Loucy (cell line): ENCODE results near the gene TEX2.

Source experiments
- EZH2phosphoT487 ChIP-seq: fragments of 200-600 bp; IDR thresholded peaks from 2 replicates; pipeline ENCODE4 v1.6.1; 2018; ENCODE audit warnings: antibody characterized with exemption, mild to moderate bottlenecking, moderate library complexity, borderline replicate concordance
- TF ChIP-seq, protein P1 (sequence below): fragments of 200-600 bp; sonication (generic); conservative IDR thresholded peaks from 2 replicates; pipeline ENCODE4 v1.5.1; 2014; ENCODE audit warnings: mild to moderate bottlenecking, antibody characterized with exemption, low read length

DNA sequence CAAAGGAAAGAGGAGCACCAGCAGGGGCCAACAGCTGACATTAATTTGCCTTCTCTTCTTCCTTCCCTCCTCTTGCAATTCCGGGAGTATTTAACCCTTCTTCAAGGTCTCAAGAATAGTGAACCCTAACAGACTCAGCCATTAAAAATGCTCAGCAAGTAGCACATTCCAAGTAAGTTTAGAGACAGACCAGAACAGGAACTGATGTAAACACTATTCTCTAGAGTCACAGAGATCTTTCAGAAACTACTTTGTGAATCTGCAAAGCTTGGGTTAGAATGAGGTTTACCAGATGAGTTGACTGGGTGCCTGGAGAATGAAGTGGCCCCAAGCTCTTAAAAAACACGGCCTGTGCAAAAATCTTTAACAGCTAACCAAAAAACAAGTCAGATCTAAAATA lies 50.9 kb downstream of the TEX2 start:
- TF ChIP-seq, protein P1, sequence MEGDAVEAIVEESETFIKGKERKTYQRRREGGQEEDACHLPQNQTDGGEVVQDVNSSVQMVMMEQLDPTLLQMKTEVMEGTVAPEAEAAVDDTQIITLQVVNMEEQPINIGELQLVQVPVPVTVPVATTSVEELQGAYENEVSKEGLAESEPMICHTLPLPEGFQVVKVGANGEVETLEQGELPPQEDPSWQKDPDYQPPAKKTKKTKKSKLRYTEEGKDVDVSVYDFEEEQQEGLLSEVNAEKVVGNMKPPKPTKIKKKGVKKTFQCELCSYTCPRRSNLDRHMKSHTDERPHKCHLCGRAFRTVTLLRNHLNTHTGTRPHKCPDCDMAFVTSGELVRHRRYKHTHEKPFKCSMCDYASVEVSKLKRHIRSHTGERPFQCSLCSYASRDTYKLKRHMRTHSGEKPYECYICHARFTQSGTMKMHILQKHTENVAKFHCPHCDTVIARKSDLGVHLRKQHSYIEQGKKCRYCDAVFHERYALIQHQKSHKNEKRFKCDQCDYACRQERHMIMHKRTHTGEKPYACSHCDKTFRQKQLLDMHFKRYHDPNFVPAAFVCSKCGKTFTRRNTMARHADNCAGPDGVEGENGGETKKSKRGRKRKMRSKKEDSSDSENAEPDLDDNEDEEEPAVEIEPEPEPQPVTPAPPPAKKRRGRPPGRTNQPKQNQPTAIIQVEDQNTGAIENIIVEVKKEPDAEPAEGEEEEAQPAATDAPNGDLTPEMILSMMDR: no peak
- no peak for TF ChIP-seq EZH2phosphoT487
